SK-N-SH treated with all-trans-retinoic acid at 6 μM for 48 hours (cell line): ENCODE data around the gene XPO4.
A peak's percentile ranks its signal among the peaks of the same experiment; 100 is the strongest.
"Not testable (repeated sequence)": the region's sequence is repeated elsewhere in the genome, so short reads cannot be mapped to it uniquely, and the experiment has no call there.

Experiments
- ATAC-seq: fragments of 200-7000 bp; cut with Tn5 transposase; 3 replicates; pipeline ENCODE4 v1.9.1; 2020; ENCODE audit warnings: mild to moderate bottlenecking, moderate library complexity
- BACH2 ChIP-seq: fragments of 250-450 bp; sonication (Bioruptor Pico); IDR thresholded peaks from 2 replicates; pipeline ENCODE4 v1.9.0; 2021; ENCODE audit warnings: mild to moderate bottlenecking, borderline replicate concordance
- CREB5 ChIP-seq: fragments of 250-450 bp; sonication (Bioruptor Pico); IDR thresholded peaks from 2 replicates; pipeline ENCODE4 v1.5.1; 2020; ENCODE audit warnings: low read depth, mild to moderate bottlenecking, moderate library complexity
- CSDC2 ChIP-seq: fragments of 250-450 bp; sonication (Bioruptor Pico); IDR thresholded peaks from 2 replicates; pipeline ENCODE4 v1.5.0; 2020; ENCODE audit warnings: mild to moderate bottlenecking, moderate library complexity
- CSRNP3 ChIP-seq: fragments of 250-450 bp; sonication (Bioruptor Pico); IDR thresholded peaks from 2 replicates; pipeline ENCODE4 v1.5.1; 2021; ENCODE audit warnings: mild to moderate bottlenecking, moderate library complexity
- ESRRG ChIP-seq: fragments of 250-450 bp; sonication (Bioruptor Pico); IDR thresholded peaks from 2 replicates; pipeline ENCODE4 v1.6.1; 2021; ENCODE audit warnings: mild to moderate bottlenecking
- ISL1 ChIP-seq: fragments of 250-450 bp; sonication (Bioruptor Pico); IDR thresholded peaks from 2 replicates; pipeline ENCODE4 v2.1.2; 2022; ENCODE audit warnings: mild to moderate bottlenecking, moderate library complexity
- POU6F1 ChIP-seq: fragments of 250-450 bp; sonication (Bioruptor Pico); IDR thresholded peaks from 2 replicates; pipeline ENCODE4 v1.8.0; 2021; ENCODE audit warnings: low read depth, mild to moderate bottlenecking, moderate library complexity, borderline replicate concordance
- PPARA ChIP-seq: fragments of 250-450 bp; sonication (Bioruptor Pico); IDR thresholded peaks from 2 replicates; pipeline ENCODE4 v1.5.0; 2020; ENCODE audit warnings: mild to moderate bottlenecking, borderline replicate concordance
- RARB ChIP-seq: fragments of 250-450 bp; sonication (Bioruptor Pico); IDR thresholded peaks from 2 replicates; pipeline ENCODE4 v1.8.0; 2021; ENCODE audit warnings: mild to moderate bottlenecking, moderate library complexity
- TCF4 ChIP-seq: fragments of 250-450 bp; sonication (Bioruptor Pico); IDR thresholded peaks from 2 replicates; pipeline ENCODE4 v1.8.0; 2021; ENCODE audit warnings: mild to moderate bottlenecking, moderate library complexity, borderline replicate concordance
- TOX ChIP-seq: fragments of 250-450 bp; sonication (Bioruptor Pico); IDR thresholded peaks from 2 replicates; pipeline ENCODE4 v1.8.0; 2021; ENCODE audit warnings: mild to moderate bottlenecking, moderate library complexity, borderline replicate concordance
- TSHZ2 ChIP-seq: fragments of 250-450 bp; sonication (Bioruptor Pico); IDR thresholded peaks from 2 replicates; pipeline ENCODE4 v1.5.0; 2020; ENCODE audit warnings: mild to moderate bottlenecking, moderate library complexity
- ZC3H10 ChIP-seq: fragments of 250-450 bp; sonication (Bioruptor Pico); IDR thresholded peaks from 2 replicates; pipeline ENCODE4 v1.5.1; 2021; ENCODE audit warnings: mild to moderate bottlenecking, moderate library complexity
- ZFP3 ChIP-seq: fragments of 250-450 bp; sonication (Bioruptor Pico); IDR thresholded peaks from 2 replicates; pipeline ENCODE4 v1.5.0; 2020; ENCODE audit warnings: mild to moderate bottlenecking, moderate library complexity
- ZFP30 ChIP-seq: fragments of 450-650 bp; formaldehyde crosslinking; IDR thresholded peaks from 2 replicates; pipeline ENCODE4 v1.5.0; 2022; ENCODE audit warnings: mild to moderate bottlenecking, moderate library complexity
- ZNF565 ChIP-seq: fragments of 450-650 bp; formaldehyde crosslinking; conservative IDR thresholded peaks from 2 replicates; pipeline ENCODE4 v1.5.0; 2020; ENCODE audit warnings: low read depth, mild to moderate bottlenecking, moderate library complexity
- ZNF70 ChIP-seq: fragments of 450-650 bp; formaldehyde crosslinking; IDR thresholded peaks from 2 replicates; pipeline ENCODE4 v1.5.0; 2020; ENCODE audit warnings: mild to moderate bottlenecking, moderate library complexity
- ZNF8 ChIP-seq: fragments of 450-650 bp; formaldehyde crosslinking; IDR thresholded peaks from 2 replicates; pipeline ENCODE4 v1.5.0; 2020; ENCODE audit warnings: mild to moderate bottlenecking, moderate library complexity

Gene XPO4

GRCh38 chr13:20870829-20871228, 31.7 kb downstream of the XPO4 start (continued):
- TF ChIP-seq CREB5 (CRISPR knock-in tag), result no peak
- TF ChIP-seq CSRNP3, result no peak

GRCh38 chr13:20869540-20869939, 33.0 kb downstream of the XPO4 start:
- ATAC-seq, result peak; percentile 73
- TF ChIP-seq TOX (no peak), ZFP3 (CRISPR knock-in tag) (no peak), ISL1 (CRISPR knock-in tag) (0 out of 2 replicates have a peak, but pooled peaks have one; percentile 6)

GRCh38 chr13:20867408-20867807, 35.1 kb downstream of the XPO4 start:
- ATAC-seq, result no peak
- TF ChIP-seq CSRNP3, result no peak
- no peak for TF ChIP-seq CREB5 (CRISPR knock-in tag)
- TF ChIP-seq CSDC2, result no peak
- TF ChIP-seq ZFP30 (CRISPR knock-in tag), result no peak
- no peak for TF ChIP-seq RARB (CRISPR knock-in tag)
- TF ChIP-seq ZNF8 (CRISPR knock-in tag), result no peak
- no peak for TF ChIP-seq ZC3H10
- TF ChIP-seq POU6F1 (CRISPR knock-in tag), result no peak
- no peak for TF ChIP-seq ZNF70 (CRISPR knock-in tag)
- TF ChIP-seq PPARA (CRISPR knock-in tag), result no peak
- no peak for TF ChIP-seq ZNF565
- TF ChIP-seq TCF4 (CRISPR knock-in tag), result no peak

- not testable (repeated sequence) for ATAC-seq
Measured at GRCh38 chr13:20861666-20862065, 40.9 kb downstream of the XPO4 start.

GRCh38 chr13:20860844-20861243, 41.7 kb downstream of the XPO4 start:
- no peak for ATAC-seq
- no peak for TF ChIP-seq PPARA (CRISPR knock-in tag)
- TF ChIP-seq TSHZ2 (CRISPR knock-in tag), result no peak
- TF ChIP-seq ZC3H10, result no peak
- TF ChIP-seq TCF4 (CRISPR knock-in tag), result no peak
- no peak for TF ChIP-seq ZFP3 (CRISPR knock-in tag)
- TF ChIP-seq ISL1 (CRISPR knock-in tag), result no peak
- TF ChIP-seq CREB5 (CRISPR knock-in tag), result no peak
- no peak for TF ChIP-seq ESRRG
- no peak for TF ChIP-seq ZNF70 (CRISPR knock-in tag)
- TF ChIP-seq ZFP30 (CRISPR knock-in tag), result no peak
- TF ChIP-seq CSRNP3, result no peak
- no peak for TF ChIP-seq BACH2
- TF ChIP-seq RARB (CRISPR knock-in tag), result no peak
